Sigmoid colon (tissue), 4 donors: ENCODE data around the gene CLIC6.

Experiments
- EP300 ChIP-seq, 4 donors: sonication (generic); formaldehyde crosslinking; IDR thresholded peaks; one replicate each; pipeline ENCODE4 v1.6.1; 2017; ENCODE audit warnings: antibody characterized with exemption in 4 of 4
- POLR2A ChIP-seq, 2 donors: fragments of 450-650 bp; IDR thresholded peaks; one replicate each; pipeline ENCODE4 v1.6.1; 2016; ENCODE audit warnings: antibody characterized with exemption in 2 of 2, mild to moderate bottlenecking in 2 of 2, moderate library complexity in 2 of 2
- TF ChIP-seq, protein P1 (sequence below), 4 experiments: fragments of 450-650 bp in 3 of 4; fragments of 200-600 bp in 1 of 4; IDR thresholded peaks; one replicate each; pipeline ENCODE4 v1.5.1; 2016 to 2019; ENCODE audit warnings: antibody characterized with exemption in 4 of 4, mild to moderate bottlenecking in 3 of 4, moderate library complexity in 2 of 4

DNA sequence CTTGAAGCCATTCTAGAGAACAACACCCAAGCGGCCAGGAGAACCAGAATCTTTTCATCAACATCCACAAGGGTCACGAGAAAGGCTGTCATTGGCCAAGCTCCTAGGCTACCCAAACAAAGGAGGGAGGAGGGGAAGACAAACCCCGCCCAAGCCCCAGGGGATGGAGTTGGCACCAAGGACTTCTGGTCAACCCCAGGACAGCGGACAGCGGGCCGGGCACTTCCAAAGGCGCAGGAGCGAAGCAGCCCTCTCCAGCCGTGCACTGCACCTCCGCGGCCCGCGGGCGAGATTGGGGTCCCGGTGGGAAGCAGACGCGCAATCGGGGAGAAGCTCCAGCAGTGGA, at the start of gene CLIC6:
- TF ChIP-seq, protein P1, sequence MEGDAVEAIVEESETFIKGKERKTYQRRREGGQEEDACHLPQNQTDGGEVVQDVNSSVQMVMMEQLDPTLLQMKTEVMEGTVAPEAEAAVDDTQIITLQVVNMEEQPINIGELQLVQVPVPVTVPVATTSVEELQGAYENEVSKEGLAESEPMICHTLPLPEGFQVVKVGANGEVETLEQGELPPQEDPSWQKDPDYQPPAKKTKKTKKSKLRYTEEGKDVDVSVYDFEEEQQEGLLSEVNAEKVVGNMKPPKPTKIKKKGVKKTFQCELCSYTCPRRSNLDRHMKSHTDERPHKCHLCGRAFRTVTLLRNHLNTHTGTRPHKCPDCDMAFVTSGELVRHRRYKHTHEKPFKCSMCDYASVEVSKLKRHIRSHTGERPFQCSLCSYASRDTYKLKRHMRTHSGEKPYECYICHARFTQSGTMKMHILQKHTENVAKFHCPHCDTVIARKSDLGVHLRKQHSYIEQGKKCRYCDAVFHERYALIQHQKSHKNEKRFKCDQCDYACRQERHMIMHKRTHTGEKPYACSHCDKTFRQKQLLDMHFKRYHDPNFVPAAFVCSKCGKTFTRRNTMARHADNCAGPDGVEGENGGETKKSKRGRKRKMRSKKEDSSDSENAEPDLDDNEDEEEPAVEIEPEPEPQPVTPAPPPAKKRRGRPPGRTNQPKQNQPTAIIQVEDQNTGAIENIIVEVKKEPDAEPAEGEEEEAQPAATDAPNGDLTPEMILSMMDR (IDR thresholded peaks at IDR 0.05) = no peak
- no peak for TF ChIP-seq EP300 (IDR thresholded peaks at IDR 0.05)
- no peak for TF ChIP-seq POLR2A (IDR thresholded peaks at IDR 0.05)
